Measurements from ENCODE around the gene FHIP1B. TPM values are rescaled to one million over a fixed set of nuclear protein-coding genes. Genes with fewer than 3 reads are reported as not detected.

Gene FHIP1B
- total RNA-seq, 2 donors from 2014 or later, result 45.6 to 52.2 TPM

GRCh38 chr11:6229911-6230310 is 4.5 kb downstream of the FHIP1B start:
- Mint-ChIP-seq H3K9me3 (peaks cover 10% of the 10 kb centered on the region), H3K27me3 (no peaks in the 10 kb centered on the region), H3K4me3 (peak overlapping the region; percentile 70), H3K4me1 (ENCODE audit: low read depth in 2 of 2) (peaks cover 79 to 92% of the 10 kb centered on the region in 2 donors), H3K27ac (peak overlapping the region; percentile 67 to 93), H3K36me3 (peaks cover 14% of the 10 kb centered on the region)
- no peak for ATAC-seq
- DNase-seq (ENCODE audit: low spot score), result no peak

DNA sequence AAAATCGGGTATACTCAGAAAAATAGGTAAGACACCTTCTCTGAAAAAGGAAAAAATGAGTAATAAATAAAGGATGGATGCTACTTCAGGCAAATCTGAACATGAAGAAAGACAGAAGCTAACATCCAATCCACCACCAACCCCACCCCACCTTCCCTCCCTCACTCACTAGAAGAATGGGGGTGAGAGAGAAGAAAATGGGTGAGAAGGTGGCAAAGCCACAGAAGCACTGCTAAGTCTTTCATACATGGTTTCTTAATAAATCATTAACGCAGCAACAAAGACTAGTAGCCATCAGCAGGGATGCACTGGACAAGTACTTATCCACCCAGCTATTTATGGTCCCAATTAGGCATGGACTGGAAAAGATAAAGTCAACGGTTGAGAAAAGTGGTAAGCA is 5.9 kb downstream of the FHIP1B start:
- ATAC-seq (peak; percentile 70 to 92), DNase-seq (ENCODE audit: low spot score) (no peak)
- peak overlapping the region; percentile 67 to 93 for H3K27ac Mint-ChIP-seq
- H3K4me3 Mint-ChIP-seq, result peak overlapping the region; percentile 70
- H3K27me3 Mint-ChIP-seq, result no peaks in the 10 kb centered on the region
- peaks cover 18% of the 10 kb centered on the region for H3K36me3 Mint-ChIP-seq
- peaks cover 77 to 86% of the 10 kb centered on the region in 2 donors for H3K4me1 Mint-ChIP-seq (ENCODE audit: low read depth in 2 of 2)
- peaks cover 10% of the 10 kb centered on the region for H3K9me3 Mint-ChIP-seq

DNA sequence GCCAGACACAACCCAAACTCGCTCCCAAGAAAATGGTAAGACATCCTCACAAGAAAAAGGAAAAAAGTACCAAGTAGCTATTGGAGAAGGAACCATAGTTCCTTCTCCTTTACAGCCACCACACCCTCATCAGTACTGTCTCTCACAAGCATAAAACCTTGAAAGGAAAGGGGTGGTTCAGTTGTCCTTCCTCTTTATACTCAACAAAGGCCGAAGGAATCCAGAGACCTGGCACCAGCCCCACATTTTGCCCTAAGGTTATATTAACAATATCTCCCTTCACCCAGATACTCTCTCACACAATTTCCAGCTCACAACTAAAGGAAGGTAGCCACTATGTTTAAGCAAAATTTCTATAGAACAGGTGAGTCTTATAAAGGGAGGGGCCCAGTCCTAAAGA is 8.5 kb downstream of the FHIP1B start:
- Mint-ChIP-seq H3K27me3 (no peaks in the 10 kb centered on the region), H3K36me3 (peaks cover 29% of the 10 kb centered on the region), H3K9me3 (peaks cover 10% of the 10 kb centered on the region), H3K27ac (peak overlapping the region; percentile 67 to 93), H3K4me3 (no peak overlapping the region), H3K4me1 (ENCODE audit: low read depth in 2 of 2) (peaks cover 65 to 71% of the 10 kb centered on the region in 2 donors)
- no peak for DNase-seq (ENCODE audit: low spot score)
- no peak for ATAC-seq

DNA sequence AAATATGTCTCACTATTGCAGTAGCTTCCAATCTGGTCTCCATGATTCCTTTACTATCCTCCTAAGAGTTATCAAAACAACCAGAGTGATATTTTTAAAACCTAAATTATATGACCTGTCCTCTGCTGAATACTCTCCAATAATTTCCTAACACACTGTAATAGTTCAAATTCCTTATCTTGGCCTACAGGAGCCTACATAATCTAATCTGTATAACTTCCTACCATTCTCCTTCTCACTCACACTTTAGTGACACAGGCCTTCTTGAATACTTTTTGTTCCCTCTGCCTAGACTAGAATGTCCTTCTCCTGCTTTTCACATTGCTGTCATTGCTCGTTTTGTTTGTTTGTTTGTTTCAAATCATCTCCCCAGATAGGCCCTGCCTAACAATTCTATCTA is 9.4 kb downstream of the FHIP1B start:
- ATAC-seq, result no peak
- Mint-ChIP-seq H3K4me3 (no peak overlapping the region), H3K9me3 (peaks cover 10% of the 10 kb centered on the region), H3K27me3 (no peaks in the 10 kb centered on the region), H3K36me3 (peaks cover 35% of the 10 kb centered on the region), H3K4me1 (ENCODE audit: low read depth in 2 of 2) (peaks cover 60 to 62% of the 10 kb centered on the region in 2 donors), H3K27ac (peak overlapping the region; percentile 67 to 93)
- DNase-seq (ENCODE audit: low spot score), result no peak

DNA sequence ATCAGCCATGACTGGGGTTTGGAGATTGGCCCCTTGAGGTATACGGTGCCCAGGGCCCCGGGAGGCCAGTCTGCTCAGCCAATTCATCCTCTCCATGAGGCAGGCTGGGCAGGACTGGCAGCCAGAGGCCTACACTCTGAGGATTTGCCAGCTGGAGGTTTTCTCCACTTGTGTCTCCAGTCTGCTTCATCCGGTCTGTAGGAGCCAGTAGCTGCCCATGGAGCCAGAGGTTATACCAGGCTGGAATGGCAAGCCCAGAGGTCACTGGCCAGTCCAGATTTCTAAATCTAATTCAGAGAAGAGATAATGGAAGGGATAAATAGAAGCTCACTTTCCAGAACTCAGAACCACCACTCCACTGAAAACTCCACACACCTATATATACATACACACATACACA is 10.0 kb downstream of the FHIP1B start:
- peaks cover 41% of the 10 kb centered on the region for H3K36me3 Mint-ChIP-seq
- no peaks in the 10 kb centered on the region for H3K27me3 Mint-ChIP-seq
- peaks cover 10% of the 10 kb centered on the region for H3K9me3 Mint-ChIP-seq
- H3K4me1 Mint-ChIP-seq (ENCODE audit: low read depth in 2 of 2), result peaks cover 56 to 57% of the 10 kb centered on the region in 2 donors
- ATAC-seq (no peak), DNase-seq (ENCODE audit: low spot score) (no peak)
- peak overlapping the region; percentile 67 to 93 for H3K27ac Mint-ChIP-seq
- no peak overlapping the region for H3K4me3 Mint-ChIP-seq

- no peaks in the 10 kb centered on the region for H3K27me3 Mint-ChIP-seq
- no peak overlapping the region for H3K27ac Mint-ChIP-seq
- ATAC-seq, result no peak
- peaks cover 10% of the 10 kb centered on the region for H3K9me3 Mint-ChIP-seq
- no peak for DNase-seq (ENCODE audit: low spot score)
- peaks cover 46% of the 10 kb centered on the region for H3K36me3 Mint-ChIP-seq
- no peak overlapping the region for H3K4me3 Mint-ChIP-seq
- H3K4me1 Mint-ChIP-seq (ENCODE audit: low read depth in 2 of 2), result peaks cover 55 to 56% of the 10 kb centered on the region in 2 donors
These were observed 10.6 kb downstream of the FHIP1B start for GRCh38 chr11:6223854-6224253.

GRCh38 chr11:6219359-6219758 is 15.1 kb downstream of the FHIP1B start:
- no peak for DNase-seq (ENCODE audit: low spot score)
- Mint-ChIP-seq H3K27me3 (no peaks in the 10 kb centered on the region), H3K36me3 (peaks cover 49% of the 10 kb centered on the region), H3K27ac (peak overlapping the region in 1 of 2 donors; percentile 50), H3K4me1 (ENCODE audit: low read depth in 2 of 2) (peaks cover 11 to 26% of the 10 kb centered on the region in 2 donors), H3K4me3 (no peak overlapping the region), H3K9me3 (no peaks in the 10 kb centered on the region)
- no peak for ATAC-seq

DNA sequence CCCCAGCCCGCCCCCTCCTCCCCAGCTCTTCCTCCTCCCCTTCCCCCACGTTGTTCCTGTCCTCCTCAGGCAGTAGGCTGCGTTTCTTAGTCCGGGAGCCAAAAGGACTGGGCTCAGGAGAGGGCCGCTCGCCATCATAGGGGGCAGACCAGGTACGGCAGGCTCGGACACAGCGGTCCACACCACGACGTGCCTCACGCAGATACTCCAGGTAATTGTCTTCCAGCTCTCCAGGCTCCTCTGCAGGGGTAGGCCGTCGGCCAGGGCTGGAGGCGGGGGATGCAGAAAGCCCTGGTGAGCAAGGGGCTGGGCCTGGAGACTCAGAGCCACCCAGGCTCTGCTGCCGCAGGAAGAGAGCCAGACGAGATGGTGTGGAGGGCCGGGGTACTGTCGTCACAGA is 16.7 kb downstream of the FHIP1B start:
- H3K9me3 Mint-ChIP-seq, result no peaks in the 10 kb centered on the region
- no peak for ATAC-seq

GRCh38 chr11:6216501-6216900 is 17.9 kb downstream of the FHIP1B start:
- ATAC-seq (no peak), DNase-seq (ENCODE audit: low spot score) (no peak)
- Mint-ChIP-seq H3K9me3 (no peaks in the 10 kb centered on the region), H3K27ac (peak overlapping the region in 1 of 2 donors; percentile 17), H3K27me3 (no peaks in the 10 kb centered on the region), H3K36me3 (peaks cover 40% of the 10 kb centered on the region), H3K4me1 (ENCODE audit: low read depth in 2 of 2) (peaks cover 7 to 23% of the 10 kb centered on the region in 2 donors), H3K4me3 (no peak overlapping the region)

More for the DNA sequence above, 16.7 kb downstream of the FHIP1B start:
- Mint-ChIP-seq H3K4me1 (ENCODE audit: low read depth in 2 of 2) (peaks cover 11 to 26% of the 10 kb centered on the region in 2 donors), H3K27me3 (no peaks in the 10 kb centered on the region), H3K27ac (no peak overlapping the region), H3K4me3 (no peak overlapping the region), H3K36me3 (peaks cover 49% of the 10 kb centered on the region)
- DNase-seq (ENCODE audit: low spot score), result no peak

GRCh38 chr11:6214530-6214929 is 19.9 kb downstream of the FHIP1B start:
- no peak for ATAC-seq
- no peaks in the 10 kb centered on the region for H3K9me3 Mint-ChIP-seq
- H3K36me3 Mint-ChIP-seq, result peaks cover 27% of the 10 kb centered on the region
- DNase-seq (ENCODE audit: low spot score), result no peak
- H3K27ac Mint-ChIP-seq, result no peak overlapping the region
- peaks cover 5 to 15% of the 10 kb centered on the region in 2 donors for H3K4me1 Mint-ChIP-seq (ENCODE audit: low read depth in 2 of 2)
- H3K27me3 Mint-ChIP-seq, result no peaks in the 10 kb centered on the region
- no peak overlapping the region for H3K4me3 Mint-ChIP-seq

GRCh38 chr11:6210274-6210955 is 24.0 kb downstream of the FHIP1B start:
- Mint-ChIP-seq H3K27ac (no peak overlapping the region), H3K9me3 (no peaks in the 10 kb centered on the region), H3K36me3 (peaks cover 26% of the 10 kb centered on the region), H3K4me1 (ENCODE audit: low read depth in 2 of 2) (peaks cover 5 to 13% of the 10 kb centered on the region in 2 donors), H3K27me3 (no peaks in the 10 kb centered on the region), H3K4me3 (no peak overlapping the region)
- DNase-seq (ENCODE audit: low spot score) (no peak), ATAC-seq (peak in 1 of 2 donors; percentile 40)

- peaks cover 23% of the 10 kb centered on the region for H3K36me3 Mint-ChIP-seq
- DNase-seq (ENCODE audit: low spot score) (no peak), ATAC-seq (peak in 1 of 2 donors; percentile 37)
- peaks cover 11 to 18% of the 10 kb centered on the region in 2 donors for H3K4me1 Mint-ChIP-seq (ENCODE audit: low read depth in 2 of 2)
- no peaks in the 10 kb centered on the region for H3K27me3 Mint-ChIP-seq
- H3K4me3 Mint-ChIP-seq, result no peak overlapping the region
- H3K9me3 Mint-ChIP-seq, result no peaks in the 10 kb centered on the region
- peak overlapping the region in 1 of 2 donors; percentile 21 for H3K27ac Mint-ChIP-seq
These were observed 24.6 kb downstream of the FHIP1B start for GRCh38 chr11:6209801-6210200.

GRCh38 chr11:6206456-6207180 is 27.8 kb downstream of the FHIP1B start:
- Mint-ChIP-seq H3K27me3 (no peaks in the 10 kb centered on the region), H3K4me3 (no peak overlapping the region), H3K27ac (peak overlapping the region; percentile 19 to 26), H3K36me3 (peaks cover 30% of the 10 kb centered on the region), H3K9me3 (peaks cover 4% of the 10 kb centered on the region), H3K4me1 (ENCODE audit: low read depth in 2 of 2) (peaks cover 42 to 47% of the 10 kb centered on the region in 2 donors)
- no peak for ATAC-seq
- no peak for DNase-seq (ENCODE audit: low spot score)

GRCh38 chr11:6205366-6205765 is 29.1 kb downstream of the FHIP1B start, which contains the start of gene C11orf42:
Gene C11orf42, plus strand, starts transcription at chr11:6205557. Its CDS starts 59 bp downstream, at chr11:6205616.
- H3K27ac Mint-ChIP-seq, result peak within 1 kb of the TSS; percentile 87 to 99
- H3K27me3 Mint-ChIP-seq, result no peaks in the 10 kb centered on the region
- peaks cover 55 to 60% of the 10 kb centered on the region in 2 donors for H3K4me1 Mint-ChIP-seq (ENCODE audit: low read depth in 2 of 2)
- H3K36me3 Mint-ChIP-seq, result peaks cover 34% of the 10 kb centered on the region
- ATAC-seq (no peak), DNase-seq (ENCODE audit: low spot score) (no peak)
- H3K4me3 Mint-ChIP-seq, result peak within 1 kb of the TSS; percentile 84
- peaks cover 4% of the 10 kb centered on the region for H3K9me3 Mint-ChIP-seq

Measured in natural killer cell treated with Interleukin-12 subunit alpha and Interleukin-12 subunit beta and Interleukin-15 and Interleukin-18, amount 100 ng/mL, for 72 hours (primary cell).